Fibroblast of lung (primary cell): Measurements from ENCODE around the gene AZIN2. TPM values are rescaled to one million over a fixed set of nuclear protein-coding genes. Genes with fewer than 3 reads are reported as not detected.

Experiments used
- DNase-seq, 2 donors: peaks; one replicate each; pipeline versions ENCODE4 v3.0.0 to v3.0.0-alpha.2; 2010; ENCODE audit warnings: low read depth in 2 of 2
- H2AFZ ChIP-seq: 2 replicates; pipeline ENCODE4 v1.5.1; 2012; ENCODE audit warnings: low read length, control low read depth, inconsistent platforms
- H3K27ac ChIP-seq: 2 replicates; pipeline ENCODE4 v1.5.1; 2011; ENCODE audit warnings: low read length, control low read depth; ENCODE audit not compliant: insufficient read depth
- H3K27me3 ChIP-seq: 2 replicates; pipeline ENCODE4 v1.5.1; 2011; ENCODE audit warnings: mild to moderate bottlenecking, low read length; ENCODE audit not compliant: control insufficient read depth, insufficient read depth
- H3K36me3 ChIP-seq: 2 replicates; pipeline ENCODE4 v1.5.1; 2011; ENCODE audit warnings: low read length; ENCODE audit not compliant: control insufficient read depth, insufficient read depth
- H3K4me1 ChIP-seq: 2 replicates; pipeline ENCODE4 v1.5.1; 2011; ENCODE audit warnings: low read length; ENCODE audit not compliant: control insufficient read depth, insufficient read depth; ENCODE audit errors: extremely low read depth
- H3K4me2 ChIP-seq: 2 replicates; pipeline ENCODE4 v1.5.1; 2011; ENCODE audit warnings: low read length, control low read depth; ENCODE audit not compliant: insufficient read depth; ENCODE audit errors: extremely low read depth
- H3K4me3 ChIP-seq, 4 experiments: fragments of 200-600 bp in 1 of 4; sonication (generic) in 1 of 4; replicated peaks in 1 of 4; 2 replicates each; pipeline ENCODE4 v1.5.1; 2011 to 2016; ENCODE audit warnings: low read length in 4 of 4, low read depth in 3 of 4, mild to moderate bottlenecking in 3 of 4, control low read depth in 2 of 4, inconsistent platforms in 1 of 4, mixed read lengths in 1 of 4; ENCODE audit not compliant: insufficient read depth in 1 of 4; ENCODE audit errors: control extremely low read depth in 1 of 4
- H3K79me2 ChIP-seq: 2 replicates; pipeline ENCODE4 v1.5.1; 2012; ENCODE audit warnings: mild to moderate bottlenecking, low read length, inconsistent platforms; ENCODE audit not compliant: control insufficient read depth, insufficient read depth
- H3K9ac ChIP-seq: 2 replicates; pipeline ENCODE4 v1.5.1; 2011; ENCODE audit warnings: mild to moderate bottlenecking, low read length, control low read depth; ENCODE audit not compliant: insufficient read depth
- H3K9me3 ChIP-seq: 2 replicates; pipeline ENCODE4 v1.5.1; 2012; ENCODE audit warnings: low read depth, low read length; ENCODE audit not compliant: control insufficient read depth, insufficient read depth
- H4K20me1 ChIP-seq: 2 replicates; pipeline ENCODE4 v1.5.1; 2011; ENCODE audit warnings: low read length; ENCODE audit not compliant: control insufficient read depth, insufficient read depth; ENCODE audit errors: extremely low read depth
- CTCF ChIP-seq, 2 donors: IDR thresholded peaks in 1 of 2; conservative IDR thresholded peaks in 1 of 2; 1 replicate in 1 of 2; 2 replicates in 1 of 2; pipeline ENCODE4 v1.5.1; 2011 to 2012; ENCODE audit warnings: low read length in 2 of 2, control low read depth in 1 of 2, inconsistent platforms in 1 of 2, low read depth in 1 of 2, mild to moderate bottlenecking in 1 of 2
- EZH2 ChIP-seq: IDR thresholded peaks from 2 replicates; pipeline ENCODE4 v1.5.1; 2012; ENCODE audit warnings: low read length, control low read depth, mild to moderate bottlenecking; ENCODE audit errors: missing control alignments
- polyA plus RNA-seq, 2 donors: library from polyadenylated mRNA; depleted of rRNA in 1 of 2; stranded (reverse) in 1 of 2; unstranded in 1 of 2; fragments of >200 nt; gene quantifications; 2 replicates each; pipeline ENCODE4 v1.2.1, GENCODE V29; 2011 to 2012; ENCODE audit warnings: missing spikeins in 1 of 2
- total RNA-seq: library from RNA; depleted of rRNA; stranded (reverse); fragments of >200 nt; gene quantifications from 2 replicates; pipeline ENCODE4 v1.2.1, GENCODE V29; 2014

AZIN2 gene
- total and polyA plus RNA-seq, 2 donors (not counting 1 experiment from before 2014, with no cell fraction given): 3.2 to 9.1 TPM

GRCh38 chr1:33147997-33148314, 67.0 kb downstream of the AZIN2 start:
- H3K9me3 ChIP-seq: no peaks in the 10 kb centered on the region
- peak in 1 of 2 donors; percentile 60 for DNase-seq
- no peak overlapping the region for H3K9ac ChIP-seq
- H3K4me1 ChIP-seq: peaks cover 11% of the 10 kb centered on the region
- peaks cover 6% of the 10 kb centered on the region for H3K36me3 ChIP-seq
- no peak overlapping the region for H3K27ac ChIP-seq
- H2AFZ ChIP-seq: no peak overlapping the region
- H3K4me3 ChIP-seq: no peak overlapping the region
- no peaks in the 10 kb centered on the region for H4K20me1 ChIP-seq
- no peaks in the 10 kb centered on the region for H3K27me3 ChIP-seq
- H3K4me2 ChIP-seq: no peak overlapping the region
- H3K79me2 ChIP-seq: no peaks in the 10 kb centered on the region
- TF ChIP-seq EZH2 (no peak), CTCF (conservative IDR thresholded peaks at IDR 0.05 in 1 of 2, IDR thresholded peaks at IDR 0.05 in 1 of 2; ENCODE audit: low read depth in 1 of 2, low read length in 2 of 2) (peak; percentile 52 to 66)

- Histone ChIP-seq H3K4me1 (peaks cover 4% of the 10 kb centered on the region), H3K27me3 (no peaks in the 10 kb centered on the region), H2AFZ (no peak overlapping the region), H3K9ac (no peak overlapping the region), H3K36me3 (peaks cover 6% of the 10 kb centered on the region), H4K20me1 (no peaks in the 10 kb centered on the region), H3K27ac (no peak overlapping the region), H3K4me3 (no peak overlapping the region), H3K79me2 (no peaks in the 10 kb centered on the region), H3K4me2 (no peak overlapping the region), H3K9me3 (no peaks in the 10 kb centered on the region)
- no peak for DNase-seq
- TF ChIP-seq CTCF (conservative IDR thresholded peaks at IDR 0.05 in 1 of 2, IDR thresholded peaks at IDR 0.05 in 1 of 2; ENCODE audit: low read depth in 1 of 2, low read length in 2 of 2) (no peak), EZH2 (no peak)
These were observed 67.7 kb downstream of the AZIN2 start for GRCh38 chr1:33148615-33149014.

GRCh38 chr1:33149453-33150190, 68.7 kb downstream of the AZIN2 start:
- DNase-seq: no peak
- H3K4me3 ChIP-seq: no peak overlapping the region
- H3K36me3 ChIP-seq: peaks cover 6% of the 10 kb centered on the region
- TF ChIP-seq EZH2: no peak
- no peak overlapping the region for H3K4me2 ChIP-seq
- no peak overlapping the region for H3K9ac ChIP-seq
- H4K20me1 ChIP-seq: no peaks in the 10 kb centered on the region
- no peak overlapping the region for H2AFZ ChIP-seq
- H3K27ac ChIP-seq: no peak overlapping the region
- H3K79me2 ChIP-seq: no peaks in the 10 kb centered on the region
- H3K9me3 ChIP-seq: no peaks in the 10 kb centered on the region
- no peaks in the 10 kb centered on the region for H3K27me3 ChIP-seq
- no peaks in the 10 kb centered on the region for H3K4me1 ChIP-seq
